ENCODE data around the gene ASB18. TPM values are rescaled to one million over a fixed set of nuclear protein-coding genes. Genes with fewer than 3 reads are reported as not detected.
A peak's percentile ranks its signal among the peaks of the same experiment; 100 is the strongest.

ASB18 gene
- total and polyA plus RNA-seq, 2 of the 13 experiments (the other 11 are each of a cell fraction or from before 2014, with no cell fraction given): not detected

DNA sequence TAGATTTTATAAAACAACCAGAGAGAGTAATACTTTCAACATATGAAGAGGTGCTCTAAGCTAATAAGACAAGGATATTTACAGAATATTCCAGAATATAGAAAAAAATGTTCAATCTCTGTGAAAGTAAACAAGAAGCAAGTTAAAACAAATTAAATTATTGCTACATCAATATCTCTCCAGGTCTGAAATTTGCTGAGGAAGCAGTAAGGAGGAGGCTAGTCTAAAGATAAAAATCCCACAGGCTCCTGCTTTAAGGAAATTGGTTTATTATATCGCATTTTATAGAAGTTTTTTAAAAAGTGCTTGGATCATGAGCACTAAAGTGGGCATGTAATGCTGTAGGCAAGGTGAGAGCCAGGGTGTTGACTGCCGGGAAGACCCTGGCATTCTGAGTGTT is 39.7 kb upstream of the ASB18 start:
- H3K79me2 ChIP-seq (ENCODE audit: insufficient read depth, low read length): no peaks in the 10 kb centered on the region
- FAIRE-seq: no peak
- in situ Hi-C loops (cut with HindIII; ENCODE audit: extremely low pct_ligation_motif_present, low pct_unique_long_range_greater_than_20kb): no loop called here
- no peak overlapping the region for H2AFZ ChIP-seq (ENCODE audit: low read length)
- 1% methylated on average over 2 of the region's 2 CpGs for WGBS (ENCODE audit: low lambda C conversion rate)
- POLR2A ChIA-PET: no interaction called here
- no peak overlapping the region for H3K4me2 ChIP-seq (ENCODE audit: low read depth, low read length)
- H3K27ac ChIP-seq (ENCODE audit: extremely low read length, insufficient read depth, low read length): no peak overlapping the region
- no peaks in the 10 kb centered on the region for H3K36me3 ChIP-seq (replicated peaks in 1 of 2; ENCODE audit: control insufficient read depth in 1 of 2, insufficient read depth in 2 of 2, low read length in 2 of 2)
- H3K9ac ChIP-seq (ENCODE audit: insufficient read depth, low read depth, low read length): no peak overlapping the region
- CTCF ChIA-PET (ENCODE audit: low intra/inter-chr PET ratio, low total read pairs): no interaction called here
- DNase-seq (ENCODE audit: low spot score): no peak
- no peak overlapping the region for H3K4me3 ChIP-seq (replicated peaks in 1 of 3; ENCODE audit: insufficient read depth in 1 of 3, low read depth in 2 of 3, low read length in 3 of 3)
- H4K20me1 ChIP-seq (ENCODE audit: insufficient read depth, low read length): no peaks in the 10 kb centered on the region
- peaks cover 0 to 48% of the 10 kb centered on the region in 2 experiments; a peak in 4 of 5 replicates for H3K27me3 ChIP-seq (ENCODE audit: control insufficient read depth in 1 of 2, insufficient read depth in 2 of 2, low read length in 2 of 2)
- no peaks in the 10 kb centered on the region for H3K4me1 ChIP-seq (ENCODE audit: insufficient read depth, low read length)
- ATAC-seq: no peak
- intact Hi-C loops (cut with micrococcal nuclease; ENCODE audit: unreplicated experiment): no loop called here
- BruUV-seq (replicated peaks): no TSS peak
- no peaks in the 10 kb centered on the region for H3K9me3 ChIP-seq (ENCODE audit: low read length)
- TF ChIP-seq ZNF329 (CRISPR knock-in tag; IDR thresholded peaks at IDR 0.05; ENCODE audit: low read depth) (no peak), MIER3 (CRISPR knock-in tag; IDR thresholded peaks at IDR 0.05; ENCODE audit: borderline replicate concordance) (no peak), ZNF780A (CRISPR knock-in tag; IDR thresholded peaks at IDR 0.05) (no peak), ZNF530 (CRISPR knock-in tag; IDR thresholded peaks at IDR 0.05; ENCODE audit: low read depth) (no peak), ZFP1 (CRISPR knock-in tag; IDR thresholded peaks at IDR 0.05) (no peak), ZNF569 (CRISPR knock-in tag; IDR thresholded peaks at IDR 0.05; ENCODE audit: borderline replicate concordance) (no peak), POLR2G (IDR thresholded peaks at IDR 0.05; ENCODE audit: low read depth, low read length) (no peak), MAFK (conservative IDR thresholded peaks at IDR 0.05 in 1 of 2, IDR thresholded peaks at IDR 0.05 in 1 of 2; ENCODE audit: low read length in 2 of 2) (peak; percentile 84 to 85), ZNF607 (CRISPR knock-in tag; IDR thresholded peaks at IDR 0.05; ENCODE audit: borderline replicate concordance) (no peak), ZNF230 (CRISPR knock-in tag; IDR thresholded peaks at IDR 0.05) (no peak), TEAD3 (CRISPR knock-in tag; optimal IDR thresholded peaks at IDR 0.05; ENCODE audit: borderline replicate concordance) (no peak), MAFF (IDR thresholded peaks at IDR 0.05; ENCODE audit: low read depth, low read length) (peak; percentile 81)
